IMR-90 (cell line): Measurements from ENCODE around the gene NR4A3. TPM values are rescaled to one million over a fixed set of nuclear protein-coding genes. Genes with fewer than 3 reads are reported as not detected.

Source experiments
- ATAC-seq: fragments of 200-7000 bp; cut with Tn5 transposase; 2 replicates; pipeline ENCODE4 v1.9.1; 2020; ENCODE audit warnings: low read depth, mild to moderate bottlenecking, moderate library complexity
- BruUV-seq: library from RNA; stranded (reverse); fragments of 400-500 nt; replicated peaks from 2 replicates; lab custom pipeline; 2021; lab: Mats Ljungman, UMichigan
- CTCF ChIA-PET: fragments of 300-600 bp; formaldehyde crosslinking; extraction: SDS; loops from one replicate; lab custom pipeline; 2021; ENCODE audit warnings: antibody characterized with exemption; lab: Yijun Ruan, JAX
- POLR2A ChIA-PET: fragments of 300-600 bp; sonication (Branson Sonifier 250); formaldehyde crosslinking; loops from one replicate; lab custom pipeline; 2022; ENCODE audit warnings: antibody characterized with exemption; ENCODE audit not compliant: unreplicated experiment; lab: Charles Lee
- DNase-seq: peaks from one replicate; pipeline ENCODE4 v3.0.0; 2013
- H2AFZ ChIP-seq: replicated peaks from 2 replicates; pipeline ENCODE3; 2013; ENCODE audit warnings: low read length, mild to moderate bottlenecking; ENCODE audit not compliant: poor library complexity
- H2AK5ac ChIP-seq: 2 replicates; pipeline ENCODE4 v1.6.1; 2013; ENCODE audit warnings: low read depth, low read length, inconsistent platforms
- H2AK9ac ChIP-seq: replicated peaks from 2 replicates; pipeline ENCODE3; 2013; ENCODE audit warnings: mild to moderate bottlenecking, low read depth, low read length, moderate library complexity; ENCODE audit not compliant: poor library complexity
- H2BK120ac ChIP-seq: 2 replicates; pipeline ENCODE4 v1.6.1; 2013; ENCODE audit warnings: low read depth, low read length, inconsistent platforms
- H2BK15ac ChIP-seq: 3 replicates; pipeline ENCODE4 v1.6.1; 2013; ENCODE audit warnings: low read depth, low read length, inconsistent platforms
- H2BK20ac ChIP-seq: 2 replicates; pipeline ENCODE4 v1.6.1; 2013; ENCODE audit warnings: low read depth, mild to moderate bottlenecking, inconsistent platforms, low read length, moderate library complexity
- H2BK5ac ChIP-seq: 2 replicates; pipeline ENCODE4 v1.6.1; 2013; ENCODE audit warnings: mild to moderate bottlenecking, low read depth, low read length, inconsistent platforms; ENCODE audit not compliant: poor library complexity, severe bottlenecking
- H3K14ac ChIP-seq: replicated peaks from 2 replicates; pipeline ENCODE4 v1.6.1; 2013; ENCODE audit warnings: low read depth, low read length, inconsistent platforms
- H3K18ac ChIP-seq: 2 replicates; pipeline ENCODE4 v1.6.1; 2013; ENCODE audit warnings: low read depth, low read length, control low read depth
- H3K23ac ChIP-seq: 2 replicates; pipeline ENCODE4 v1.6.1; 2013; ENCODE audit warnings: low read depth, low read length, inconsistent platforms
- H3K27ac ChIP-seq: 2 replicates; pipeline ENCODE4 v1.5.1; 2013; ENCODE audit warnings: mild to moderate bottlenecking, control low read depth, low read length; ENCODE audit not compliant: insufficient read depth
- H3K27me3 ChIP-seq: 2 replicates; pipeline ENCODE4 v1.6.1; 2013; ENCODE audit warnings: low read length; ENCODE audit not compliant: control insufficient read depth, insufficient read depth
- H3K36me3 ChIP-seq: 2 replicates; pipeline ENCODE4 v1.6.1; 2013; ENCODE audit warnings: low read length, mixed read lengths; ENCODE audit not compliant: control insufficient read depth, insufficient read depth
- H3K4ac ChIP-seq: 2 replicates; pipeline ENCODE4 v1.6.1; 2013; ENCODE audit warnings: low read depth, low read length, inconsistent platforms
- H3K4me1 ChIP-seq: 2 replicates; pipeline ENCODE4 v1.6.1; 2013; ENCODE audit warnings: low read length, mixed read lengths; ENCODE audit not compliant: control insufficient read depth, insufficient read depth
- H3K4me2 ChIP-seq: 2 replicates; pipeline ENCODE4 v1.6.1; 2013; ENCODE audit warnings: low read depth, mild to moderate bottlenecking, control low read depth, low read length, moderate library complexity
- H3K4me3 ChIP-seq: 2 replicates; pipeline ENCODE4 v1.5.1; 2013; ENCODE audit warnings: low read depth, mild to moderate bottlenecking, control low read depth, low read length, moderate library complexity; ENCODE audit not compliant: insufficient read depth
- H3K56ac ChIP-seq: 2 replicates; pipeline ENCODE4 v1.6.1; 2013; ENCODE audit warnings: low read length, inconsistent platforms; ENCODE audit not compliant: insufficient read depth; ENCODE audit errors: extremely low read depth
- H3K79me1 ChIP-seq, 2 experiments: 2 replicates each; pipeline ENCODE4 v1.6.1; 2013; ENCODE audit warnings: low read length in 2 of 2, inconsistent platforms in 1 of 2, low read depth in 1 of 2
- H3K9ac ChIP-seq: 2 replicates; pipeline ENCODE4 v1.6.1; 2013; ENCODE audit warnings: low read depth, low read length, control low read depth
- H3K9me1 ChIP-seq: 2 replicates; pipeline ENCODE4 v1.6.1; 2013; ENCODE audit warnings: low read length, inconsistent platforms; ENCODE audit not compliant: insufficient read depth
- H3K9me3 ChIP-seq: 2 replicates; pipeline ENCODE4 v1.6.1; 2013; ENCODE audit warnings: low read length; ENCODE audit not compliant: control insufficient read depth, insufficient read depth
- H4K20me1 ChIP-seq: 2 replicates; pipeline ENCODE4 v1.6.1; 2013; ENCODE audit warnings: low read length, inconsistent platforms; ENCODE audit not compliant: insufficient read depth
- H4K5ac ChIP-seq: 2 replicates; pipeline ENCODE4 v1.6.1; 2013; ENCODE audit warnings: mild to moderate bottlenecking, low read depth, low read length, control low read depth
- H4K8ac ChIP-seq, 2 experiments: 2 replicates each; pipeline ENCODE4 v1.6.1; 2013; ENCODE audit warnings: low read depth in 2 of 2, low read length in 2 of 2, control low read depth in 1 of 2, inconsistent platforms in 1 of 2
- H4K91ac ChIP-seq: 2 replicates; pipeline ENCODE4 v1.6.1; 2013; ENCODE audit warnings: low read depth, low read length, inconsistent platforms; ENCODE audit not compliant: insufficient read depth
- MAFK ChIP-seq: IDR thresholded peaks from 2 replicates; pipeline ENCODE4 v1.6.1; 2012; ENCODE audit warnings: low read depth, low read length, improper control_type of control experiment
- POLR2A ChIP-seq: IDR thresholded peaks from 2 replicates; pipeline ENCODE4 v1.6.1; 2012; ENCODE audit warnings: mild to moderate bottlenecking, low read depth, low read length
- RAD21 ChIP-seq: IDR thresholded peaks from 2 replicates; pipeline ENCODE4 v1.6.1; 2012; ENCODE audit warnings: low read length, improper control_type of control experiment
- RFX5 ChIP-seq: IDR thresholded peaks from 2 replicates; pipeline ENCODE4 v1.8.0; 2012; ENCODE audit warnings: low read depth, mild to moderate bottlenecking, low read length, moderate library complexity
- SMC3 ChIP-seq: fragments of 150-350 bp; IDR thresholded peaks from 2 replicates; pipeline ENCODE4 v1.6.1; 2016; ENCODE audit warnings: low read depth, mild to moderate bottlenecking, antibody characterized with exemption, low read length, moderate library complexity
- USF2 ChIP-seq: fragments of 150-350 bp; IDR thresholded peaks from 2 replicates; pipeline ENCODE4 v1.6.1; 2017; ENCODE audit warnings: mild to moderate bottlenecking, antibody characterized with exemption, low read length, low read depth
- WGBS, 2 experiments: methylation state at CpG; one replicate each; pipeline versions ENCODE4 v1.1.5 to v1.1.7; 2013; ENCODE audit warnings: missing lambda C conversion rate in 2 of 2; ENCODE audit not compliant: insufficient read length in 1 of 2; ENCODE audit errors: extremely low coverage in 2 of 2; 5-methylcytosine and 5-hydroxymethylcytosine counted together
- dilution Hi-C: fragments of 300-500 bp; cut with HindIII; formaldehyde crosslinking; loops from one replicate; pipeline ENCODE4 v1.14.3; 2018; ENCODE audit warnings: low sequenced_read_pairs; ENCODE audit not compliant: unreplicated experiment
- in situ Hi-C: fragments of 300-500 bp; cut with MboI; formaldehyde crosslinking; loops from 3 replicates; pipeline ENCODE4 v1.14.3; 2019; ENCODE audit warnings: low sequenced_read_pairs, inconsistent platforms, mixed read lengths
- intact Hi-C: fragments of 100-400 bp; cut with micrococcal nuclease; formaldehyde crosslinking; loops from 2 replicates; pipeline ENCODE4 v1.10.0; 2022
- polyA plus RNA-seq, 3 experiments: library from polyadenylated mRNA; depleted of rRNA; stranded (reverse); fragments of >200 nt; gene quantifications; 2 replicates each; pipeline ENCODE4 v1.2.3, GENCODE V29; 2012; ENCODE audit warnings: low replicate concordance in 1 of 3
- total RNA-seq: library from RNA; depleted of rRNA; stranded (reverse); fragments of >200 nt; gene quantifications from 2 replicates; pipeline ENCODE4 v1.2.3, GENCODE V29; 2012

NR4A3 gene
- total and polyA plus RNA-seq, 2 of the 4 experiments (the other 2 are of a cell fraction) = 0.27 to 0.54 TPM

DNA sequence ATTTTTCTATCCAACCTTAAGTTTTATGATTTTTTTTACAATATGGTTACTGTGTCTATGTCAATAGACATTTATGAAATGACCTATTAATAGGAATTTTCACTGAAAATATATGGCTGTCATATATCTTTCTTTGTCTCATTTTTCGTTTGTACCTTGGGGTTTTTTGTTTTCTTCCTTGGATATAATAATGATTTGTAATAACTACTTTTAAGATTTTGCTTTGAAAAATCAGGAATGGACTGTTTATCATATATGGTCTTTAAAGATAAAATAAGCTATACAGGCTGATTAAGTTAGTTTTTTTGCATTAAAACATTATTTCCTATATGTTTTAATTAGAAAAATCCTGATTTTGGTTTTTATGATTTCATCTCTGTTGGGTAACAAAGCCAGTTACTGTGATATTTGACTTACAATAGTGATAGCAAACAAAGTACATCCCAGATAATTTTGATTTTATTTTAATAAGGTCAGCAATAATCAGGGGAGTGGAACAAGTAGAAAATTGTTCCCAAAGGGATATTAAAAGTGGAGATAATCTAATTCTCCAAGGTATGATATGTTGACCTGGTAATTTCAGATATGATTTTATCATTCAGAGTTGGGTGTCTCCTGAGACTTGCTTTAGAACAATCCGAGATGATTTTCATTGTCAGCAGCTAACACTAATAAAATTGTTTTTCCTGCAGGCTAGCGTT lies 10.3 kb downstream of the NR4A3 start:
- Histone ChIP-seq H3K79me1 (no peaks in the 10 kb centered on the region), H2BK15ac (no peak overlapping the region), H3K56ac (no peak overlapping the region), H3K9me1 (no peaks in the 10 kb centered on the region; the same call in 1 of the 2 replicates), H2AK9ac (no peak overlapping the region), H3K9ac (no peak overlapping the region), H3K23ac (no peak overlapping the region), H4K5ac (no peak overlapping the region), H3K4me1 (no peaks in the 10 kb centered on the region), H2BK5ac (no peak overlapping the region), H4K20me1 (no peaks in the 10 kb centered on the region), H2AFZ (no peak overlapping the region), H3K4me2 (no peak overlapping the region), H3K36me3 (peaks cover 10% of the 10 kb centered on the region), H3K18ac (no peak overlapping the region), H4K8ac (no peak overlapping the region), H3K14ac (no peak overlapping the region), H2AK5ac (no peak overlapping the region), H2BK20ac (no peak overlapping the region), H3K27me3 (no peaks in the 10 kb centered on the region), H3K27ac (no peak overlapping the region), H3K4me3 (no peak overlapping the region), H2BK120ac (no peak overlapping the region), H4K91ac (no peak overlapping the region), H3K4ac (no peak overlapping the region), H3K9me3 (no peaks in the 10 kb centered on the region)
- in situ Hi-C loops = loop anchor here (25.0 kb wide), 1 partner anchor 970 kb away; no protein-coding TSS in a partner anchor
- dilution Hi-C loops = no loop called here
- TF ChIP-seq RAD21 (no peak), USF2 (no peak), RFX5 (no peak), SMC3 (no peak), MAFK (no peak), POLR2A (no peak; the same call in 1 of the 2 replicates)
- intact Hi-C loops = no loop called here
- no peak for ATAC-seq
- no CpG with 5 or more reads among the region's 3 CpGs for WGBS, 2 experiments
- BruUV-seq = no TSS peak
- ChIA-PET CTCF (interaction anchor here (1.0 kb wide), 1 partner anchor 69 kb away, joined by 3 read pairs; no protein-coding TSS in a partner anchor), POLR2A (no interaction called here)
- DNase-seq = no peak
